ENCODE results near the gene LBHD2. TPM values are rescaled to one million over a fixed set of nuclear protein-coding genes. Genes with fewer than 3 reads are reported as not detected.

The LBHD2 gene
- total and polyA plus RNA-seq, 8 donors: not detected

GRCh38 chr14:103086771-103087342, 2.8 kb downstream of the LBHD2 start:
- H3K4me1 ChIP-seq: peaks cover 23 to 34% (median 28%) of the 10 kb centered on the region in 4 donors
- TF ChIP-seq EP300 (IDR thresholded peaks at IDR 0.05) (no peak), POLR2A (IDR thresholded peaks at IDR 0.05) (no peak), CTCF (IDR thresholded peaks at IDR 0.05) (no peak), POLR2AphosphoS5 (IDR thresholded peaks at IDR 0.05) (no peak)
- DNase-seq: no peak
- H3K36me3 ChIP-seq: no peaks in the 10 kb centered on the region
- H3K27me3 ChIP-seq: peaks cover 3 to 73% (median 21%) of the 10 kb centered on the region in 3 donors
- WGBS, 5 donors: 79 to 96% (median 85%) methylated on average over 4 to 8 of the region's 8 CpGs
- intact Hi-C loops (cut with DNase I; ENCODE audit: low total_unique reads): no loop called here
- H3K4me3 ChIP-seq: no peak overlapping the region
- H3K9me3 ChIP-seq: no peaks in the 10 kb centered on the region
- no peak overlapping the region for H3K27ac ChIP-seq

GRCh38 chr14:103087343-103087835, 3.4 kb downstream of the LBHD2 start:
- no peaks in the 10 kb centered on the region for H3K9me3 ChIP-seq
- no peak overlapping the region for H3K27ac ChIP-seq
- TF ChIP-seq POLR2A (IDR thresholded peaks at IDR 0.05): no peak
- TF ChIP-seq POLR2AphosphoS5 (IDR thresholded peaks at IDR 0.05): no peak
- no peak for TF ChIP-seq CTCF (IDR thresholded peaks at IDR 0.05)
- TF ChIP-seq EP300 (IDR thresholded peaks at IDR 0.05): no peak
- WGBS, 5 donors: 73 to 83% (median 81%) methylated on average over 6 to 13 of the region's 13 CpGs
- no peaks in the 10 kb centered on the region for H3K36me3 ChIP-seq
- intact Hi-C loops (cut with DNase I; ENCODE audit: low total_unique reads): no loop called here
- DNase-seq: peak in 1 of 2 donors; percentile 14
- H3K27me3 ChIP-seq: peaks cover 3 to 68% (median 21%) of the 10 kb centered on the region in 3 donors
- H3K4me1 ChIP-seq: peaks cover 27 to 39% (median 30%) of the 10 kb centered on the region in 4 donors
- no peak overlapping the region for H3K4me3 ChIP-seq

GRCh38 chr14:103088921-103089320, 4.9 kb downstream of the LBHD2 start:
- Histone ChIP-seq H3K4me1 (peaks cover 25 to 44% (median 31%) of the 10 kb centered on the region in 4 donors), H3K9me3 (no peaks in the 10 kb centered on the region), H3K27ac (no peak overlapping the region), H3K27me3 (peaks cover 3 to 53% (median 18%) of the 10 kb centered on the region in 3 donors), H3K4me3 (no peak overlapping the region), H3K36me3 (no peaks in the 10 kb centered on the region)
- intact Hi-C loops (cut with DNase I; ENCODE audit: low total_unique reads): no loop called here
- TF ChIP-seq EP300 (IDR thresholded peaks at IDR 0.05) (no peak), POLR2A (IDR thresholded peaks at IDR 0.05) (no peak), POLR2AphosphoS5 (IDR thresholded peaks at IDR 0.05) (no peak), CTCF (IDR thresholded peaks at IDR 0.05) (no peak)
- DNase-seq: no peak
- WGBS, 5 donors: 82 to 96% (median 95%) methylated on average over 6 of the region's 6 CpGs

GRCh38 chr14:103089386-103090335, 5.7 kb downstream of the LBHD2 start:
- Histone ChIP-seq H3K27ac (no peak overlapping the region), H3K27me3 (peaks cover 3 to 45% (median 11%) of the 10 kb centered on the region in 3 donors), H3K9me3 (no peaks in the 10 kb centered on the region), H3K4me3 (no peak overlapping the region), H3K36me3 (no peaks in the 10 kb centered on the region), H3K4me1 (peaks cover 26 to 44% (median 33%) of the 10 kb centered on the region in 4 donors)
- peak in 1 of 2 donors; percentile 3 for DNase-seq
- intact Hi-C loops (cut with DNase I; ENCODE audit: low total_unique reads): no loop called here
- TF ChIP-seq POLR2AphosphoS5 (IDR thresholded peaks at IDR 0.05) (no peak), CTCF (IDR thresholded peaks at IDR 0.05) (no peak), EP300 (IDR thresholded peaks at IDR 0.05) (no peak), POLR2A (IDR thresholded peaks at IDR 0.05) (no peak)
- 81 to 88% (median 85%) methylated on average over 27 to 28 of the region's 28 CpGs for whole genome bisulfite sequencing, 5 donors
